ENCODE results near the gene VILL. TPM values are rescaled to one million over a fixed set of nuclear protein-coding genes. Genes with fewer than 3 reads are reported as not detected.

Gene VILL
- total and polyA plus RNA-seq, 10 of the 15 experiments (the other 5 are each of a cell fraction or from before 2014, with no cell fraction given), result 0.15 to 5.4 (median 2.1) TPM; not detected in 1

- H3K27ac ChIP-seq (ENCODE audit: control insufficient read depth, insufficient read depth), result no peak overlapping the region
- H3K4me3 ChIP-seq, result no peak overlapping the region
- no peaks in the 10 kb centered on the region for H3K9me3 ChIP-seq (replicated peaks; ENCODE audit: control insufficient read depth, insufficient read depth, low read length)
- H3K4me2 ChIP-seq (ENCODE audit: control insufficient read depth, insufficient read depth), result no peak overlapping the region
- FAIRE-seq (no peak), DNase-seq (ENCODE audit: low read depth, low spot score) (no peak), ATAC-seq (no peak)
- no peak for TF ChIP-seq NKRF (conservative IDR thresholded peaks at IDR 0.05)
- no peak for TF ChIP-seq HDGF (IDR thresholded peaks at IDR 0.05)
- no peak for TF ChIP-seq RAD51 (IDR thresholded peaks at IDR 0.05)
- TF ChIP-seq PKNOX1 (IDR thresholded peaks at IDR 0.05), result no peak
- no peak for TF ChIP-seq PBX3 (IDR thresholded peaks at IDR 0.05; ENCODE audit: insufficient replicate concordance, low read depth, low read length)
- no peak for TF ChIP-seq ZZZ3 (IDR thresholded peaks at IDR 0.05; ENCODE audit: control insufficient read depth, insufficient read length, low read depth)
- no peak for TF ChIP-seq RELA (IDR thresholded peaks at IDR 0.05; ENCODE audit: borderline replicate concordance, partially characterized antibody)
- no peak for TF ChIP-seq CHD4 (IDR thresholded peaks at IDR 0.05)
- WGBS (ENCODE audit: insufficient coverage, insufficient replicate concordance, low lambda C conversion rate, missing lambda C conversion rate), result 51% methylated on average over 9 of the region's 9 CpGs
- no peaks in the 10 kb centered on the region for H3K36me3 ChIP-seq (ENCODE audit: control insufficient read depth in 2 of 2, insufficient read depth in 2 of 2, low read length in 1 of 2)
- H3K9ac ChIP-seq (ENCODE audit: control insufficient read depth, insufficient read depth, low read length), result no peak overlapping the region
- POLR2A ChIA-PET, result interaction anchor here (0.9 kb wide), 1 partner anchor 71 kb away, joined by 3 read pairs; no protein-coding TSS in a partner anchor
- RAD21 ChIA-PET (ENCODE audit: unreplicated experiment), result interaction anchor here (0.8 to 7.4 kb wide), 4 partner anchors 34 to 115 kb away, joined by 3 to 111 read pairs (median 4); no protein-coding TSS in a partner anchor
- CTCF ChIA-PET, result interaction anchor here (0.6 to 5.5 kb wide), 21 partner anchors 9 to 213 kb away, joined by 3 to 41 read pairs (median 5); no protein-coding TSS in a partner anchor
- no peaks in the 10 kb centered on the region for H4K20me1 ChIP-seq (ENCODE audit: control insufficient read depth, insufficient read depth)
- no TSS peak for BruUV-seq (replicated peaks)
- intact Hi-C loops (cut with micrococcal nuclease; ENCODE audit: unreplicated experiment), result no loop called here
- no peak overlapping the region for H2AFZ ChIP-seq (ENCODE audit: control insufficient read depth, low read depth, low read length)
- H3K27me3 ChIP-seq (replicated peaks in 1 of 2; ENCODE audit: control insufficient read depth in 2 of 2, insufficient read depth in 2 of 2, low read length in 1 of 2), result no peaks in the 10 kb centered on the region
- in situ Hi-C loops (cut with MboI), result no loop called here
- SMC1A ChIA-PET (ENCODE audit: uncharacterized antibody, unreplicated experiment), result interaction anchor here (0.7 to 1.9 kb wide), 9 partner anchors 8 to 420 kb away, joined by 3 to 9 read pairs (median 4); no protein-coding TSS in a partner anchor
- H3K4me1 ChIP-seq (ENCODE audit: control insufficient read depth, insufficient read depth, low read length), result no peaks in the 10 kb centered on the region
- no peaks in the 10 kb centered on the region for H3K79me2 ChIP-seq (ENCODE audit: control insufficient read depth, insufficient read depth, low read length)
These were observed 22.4 kb upstream of the VILL start for GRCh38 chr3:37968199-37968598.
